Heart left ventricle (tissue), 16 donors: ENCODE data around the gene ZNF618. TPM values are rescaled to one million over a fixed set of nuclear protein-coding genes. Genes with fewer than 3 reads are reported as not detected.

Experiments
- ATAC-seq, 4 donors: fragments of 200-7000 bp; cut with Tn5 transposase; one replicate each; pipeline ENCODE4 v1.9.1; 2020 to 2022; ENCODE audit warnings: moderate library complexity in 4 of 4, mild to moderate bottlenecking in 3 of 4, moderate number of reproducible peaks in 1 of 4
- DNase-seq, 5 donors: peaks; one replicate each; pipeline ENCODE4 v3.0.0-alpha.2; 2020
- H3K27ac ChIP-seq, 12 donors: fragments of 200-600 bp; sonication (generic) in 4 of 12; one replicate each; pipeline versions ENCODE4 v1.5.0 to v1.8.0; 2016 to 2022; ENCODE audit warnings: mild to moderate bottlenecking in 2 of 12
- H3K27me3 ChIP-seq, 9 donors: fragments of 200-600 bp; sonication (generic) in 2 of 9; one replicate each; pipeline versions ENCODE4 v1.5.1 to v1.8.0; 2016 to 2022; ENCODE audit warnings: mild to moderate bottlenecking in 3 of 9
- H3K36me3 ChIP-seq, 9 donors: fragments of 200-600 bp; sonication (generic) in 2 of 9; one replicate each; pipeline versions ENCODE4 v1.5.0 to v1.8.0; 2018 to 2022; ENCODE audit warnings: mild to moderate bottlenecking in 2 of 9
- H3K4me1 ChIP-seq, 12 donors: fragments of 200-600 bp; sonication (generic) in 4 of 12; one replicate each; pipeline versions ENCODE4 v1.5.0 to v1.8.0; 2016 to 2022; ENCODE audit warnings: mild to moderate bottlenecking in 3 of 12
- H3K4me3 ChIP-seq, 12 donors: fragments of 200-600 bp; sonication (generic) in 4 of 12; one replicate each; pipeline versions ENCODE4 v1.5.0 to v1.8.0; 2017 to 2022; ENCODE audit warnings: mild to moderate bottlenecking in 9 of 12, moderate library complexity in 4 of 12
- H3K9me3 ChIP-seq, 12 donors: fragments of 200-600 bp; sonication (generic) in 4 of 12; one replicate each; pipeline versions ENCODE4 v1.5.0 to v1.8.0; 2016 to 2022; ENCODE audit warnings: mild to moderate bottlenecking in 1 of 12
- POLR2A ChIP-seq, 2 donors: fragments of 450-650 bp; IDR thresholded peaks; one replicate each; pipeline ENCODE4 v1.6.1; 2017; ENCODE audit warnings: antibody characterized with exemption in 2 of 2, mild to moderate bottlenecking in 2 of 2, moderate library complexity in 2 of 2
- WGBS, 4 donors: extraction: QIAGEN DNeasy Blood & Tissue Kit in 2 of 4; methylation state at CpG; one replicate each; pipeline versions ENCODE4 v1.1.5 to v1.1.7; 2013 to 2018; 5-methylcytosine and 5-hydroxymethylcytosine counted together
- intact Hi-C, 10 donors: fragments of 100-400 bp; cut with DNase I; formaldehyde crosslinking; loops; one replicate each; pipeline versions ENCODE4 v1.11.1 to v1.14.2; 2022
- polyA plus RNA-seq, 2 donors: library from polyadenylated mRNA; stranded (reverse); fragments of 200-250 nt; gene quantifications; one replicate each; pipeline ENCODE4 v1.2.3, GENCODE V29; 2013
- total RNA-seq, 9 donors: library from RNA; depleted of rRNA in 2 of 9; stranded (reverse); fragments of >200 nt in 2 of 9; fragmentation: NEBNext Ultra II Directional in 3 of 9; extraction: Animal tissue kit (Norgen Biotek cat#: 25700) in 3 of 9; gene quantifications; one replicate each; pipeline versions ENCODE4 v1.1.0 to v1.2.4, GENCODE V29; 2016 to 2023
- TF ChIP-seq, protein P1 (sequence below), 12 donors: fragments of 200-600 bp; sonication (generic) in 4 of 12; IDR thresholded peaks; one replicate each; pipeline versions ENCODE4 v1.5.0 to v1.8.0; 2018 to 2022; ENCODE audit warnings: antibody characterized with exemption in 12 of 12, mild to moderate bottlenecking in 5 of 12
- donor health status: ischemic (EF 13 %, LVEDD 7.1; RV severe dilation, severe dysfunction).
- donor health status: healthy with polysubstance abuse.
- donor health status: DM: no; HTN: yes; CAD: no.
- donor health status: DM: no; HTN: no; CAD: no.
- donor health status: ischemic (EF 25% LVEDD 6.9; RV normal size, moderate dysfunction).
- donor health status: ischemic (EF 25% LVEDD 5.7; RV mildly dilated, moderate dysfunction).
- donor health status: healthy.
- donor health status: DM: yes; HTN: yes; CAD: no.
- donor health status: ischemic (EF 35%, LVEDD 5.7; RV mildly dilated, moderate dysfunction).
- donor health status: nonischemic (EF 11% LVEDD 7.7; RV severe dilation, severe dysfunction).
- donor health status: DM: yes; HTN: yes; CAD: no.
- donor health status: PGD.
- donor health status: ischemic (EF 29% LVEDD 5.4; RV normal size, mild dysfunction).
- donor health status: nonischemic (EF 23%, LVEDD 6.1; RV moderate dilation, normal function).

ZNF618 gene
- total and polyA plus RNA-seq, 11 donors: 0.81 to 4.2 (median 1.7) TPM

DNA sequence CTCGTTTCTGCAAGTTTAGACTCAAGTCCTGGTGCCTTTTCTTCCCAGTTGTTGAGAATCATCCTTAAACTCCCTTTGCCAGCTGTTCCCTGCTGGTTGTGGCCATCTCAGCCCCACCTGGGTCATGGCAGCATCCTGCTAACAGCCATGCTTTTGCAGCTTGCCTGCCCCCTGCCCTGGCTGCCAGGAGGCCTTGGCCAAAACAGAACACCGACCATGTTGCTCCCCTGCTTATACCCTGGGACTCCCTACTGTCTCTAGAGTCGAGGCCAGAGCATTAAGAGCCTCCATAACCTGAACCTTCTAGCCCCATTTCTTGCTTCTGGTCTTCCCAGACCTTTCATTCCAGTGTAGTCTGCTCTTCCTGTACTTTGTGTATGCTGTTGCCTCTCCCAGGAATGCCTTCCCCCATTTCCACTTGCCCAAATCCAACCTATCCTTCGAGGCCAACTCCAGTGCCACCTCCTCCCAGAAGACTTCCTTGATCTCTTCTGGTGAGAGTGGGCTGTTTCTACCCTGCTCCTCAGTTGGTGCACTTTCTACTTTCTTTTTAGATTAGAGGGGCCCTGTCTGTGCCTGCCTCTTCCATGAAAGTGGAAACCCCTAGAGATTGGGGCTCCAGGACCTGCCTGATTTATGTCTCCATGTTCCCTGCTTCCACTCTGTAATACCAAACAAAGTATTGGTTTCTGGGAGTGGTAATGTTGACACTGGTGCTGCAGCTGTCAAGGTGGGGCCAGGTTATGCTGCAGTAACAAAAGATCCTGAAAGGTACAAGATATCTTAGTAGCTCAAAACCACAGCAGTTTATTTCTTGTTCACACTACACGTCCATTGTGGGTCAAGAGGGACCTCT, 113.8 kb downstream of the ZNF618 start:
- DNase-seq: no peak
- peaks cover 8 to 53% (median 39%) of the 10 kb centered on the region in 12 donors for H3K4me1 ChIP-seq
- intact Hi-C loops: loop anchor here in 1 of 10 donors (10.0 kb wide), 1 partner anchor 115 kb away; the partner anchor contains the start of gene ZNF618
- no peaks in the 10 kb centered on the region for H3K9me3 ChIP-seq
- H3K27me3 ChIP-seq: no peaks in the 10 kb centered on the region
- TF ChIP-seq POLR2A (IDR thresholded peaks at IDR 0.05): no peak
- TF ChIP-seq, protein P1, sequence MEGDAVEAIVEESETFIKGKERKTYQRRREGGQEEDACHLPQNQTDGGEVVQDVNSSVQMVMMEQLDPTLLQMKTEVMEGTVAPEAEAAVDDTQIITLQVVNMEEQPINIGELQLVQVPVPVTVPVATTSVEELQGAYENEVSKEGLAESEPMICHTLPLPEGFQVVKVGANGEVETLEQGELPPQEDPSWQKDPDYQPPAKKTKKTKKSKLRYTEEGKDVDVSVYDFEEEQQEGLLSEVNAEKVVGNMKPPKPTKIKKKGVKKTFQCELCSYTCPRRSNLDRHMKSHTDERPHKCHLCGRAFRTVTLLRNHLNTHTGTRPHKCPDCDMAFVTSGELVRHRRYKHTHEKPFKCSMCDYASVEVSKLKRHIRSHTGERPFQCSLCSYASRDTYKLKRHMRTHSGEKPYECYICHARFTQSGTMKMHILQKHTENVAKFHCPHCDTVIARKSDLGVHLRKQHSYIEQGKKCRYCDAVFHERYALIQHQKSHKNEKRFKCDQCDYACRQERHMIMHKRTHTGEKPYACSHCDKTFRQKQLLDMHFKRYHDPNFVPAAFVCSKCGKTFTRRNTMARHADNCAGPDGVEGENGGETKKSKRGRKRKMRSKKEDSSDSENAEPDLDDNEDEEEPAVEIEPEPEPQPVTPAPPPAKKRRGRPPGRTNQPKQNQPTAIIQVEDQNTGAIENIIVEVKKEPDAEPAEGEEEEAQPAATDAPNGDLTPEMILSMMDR (IDR thresholded peaks at IDR 0.05): no peak
- H3K27ac ChIP-seq: peak overlapping the region in 1 of 12 donors; percentile 17
- peaks cover 0 to 18% (median 0%) of the 10 kb centered on the region in 9 donors for H3K36me3 ChIP-seq
- H3K4me3 ChIP-seq: no peak overlapping the region
- 82 to 91% (median 91%) methylated on average over 5 of the region's 5 CpGs for WGBS, 4 donors
- no peak for ATAC-seq

DNA sequence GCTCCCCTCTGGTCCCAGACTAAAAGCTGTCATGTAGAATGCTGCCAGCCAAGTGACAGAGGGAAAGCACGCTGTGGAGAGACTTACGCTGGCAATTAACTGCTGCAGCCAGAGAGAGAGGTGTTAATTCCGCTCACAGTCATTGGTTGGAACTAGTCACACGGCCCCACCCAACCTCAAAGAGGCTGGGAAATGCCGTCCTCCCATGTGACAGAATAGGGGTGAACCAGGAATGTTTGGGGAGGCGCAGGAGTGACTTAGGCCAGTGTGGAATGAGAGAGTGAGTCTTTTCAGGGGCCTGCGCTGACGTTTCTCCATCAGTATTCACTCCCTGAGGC, 114.4 kb downstream of the ZNF618 start:
- no peaks in the 10 kb centered on the region for H3K9me3 ChIP-seq
- H3K36me3 ChIP-seq: peaks cover 0 to 18% (median 0%) of the 10 kb centered on the region in 9 donors
- WGBS, 4 donors: 85 to 93% (median 89%) methylated on average over 8 of the region's 8 CpGs
- H3K27me3 ChIP-seq: no peaks in the 10 kb centered on the region
- H3K4me3 ChIP-seq: no peak overlapping the region
- H3K4me1 ChIP-seq: peaks cover 8 to 53% (median 40%) of the 10 kb centered on the region in 12 donors
- DNase-seq (no peak), ATAC-seq (no peak)
- intact Hi-C loops: loop anchor here in 1 of 10 donors (10.0 kb wide), 1 partner anchor 116 kb away; the partner anchor contains the start of gene ZNF618
- TF ChIP-seq, protein P1 (IDR thresholded peaks at IDR 0.05): no peak
- no peak for TF ChIP-seq POLR2A (IDR thresholded peaks at IDR 0.05)
- H3K27ac ChIP-seq: no peak overlapping the region

DNA sequence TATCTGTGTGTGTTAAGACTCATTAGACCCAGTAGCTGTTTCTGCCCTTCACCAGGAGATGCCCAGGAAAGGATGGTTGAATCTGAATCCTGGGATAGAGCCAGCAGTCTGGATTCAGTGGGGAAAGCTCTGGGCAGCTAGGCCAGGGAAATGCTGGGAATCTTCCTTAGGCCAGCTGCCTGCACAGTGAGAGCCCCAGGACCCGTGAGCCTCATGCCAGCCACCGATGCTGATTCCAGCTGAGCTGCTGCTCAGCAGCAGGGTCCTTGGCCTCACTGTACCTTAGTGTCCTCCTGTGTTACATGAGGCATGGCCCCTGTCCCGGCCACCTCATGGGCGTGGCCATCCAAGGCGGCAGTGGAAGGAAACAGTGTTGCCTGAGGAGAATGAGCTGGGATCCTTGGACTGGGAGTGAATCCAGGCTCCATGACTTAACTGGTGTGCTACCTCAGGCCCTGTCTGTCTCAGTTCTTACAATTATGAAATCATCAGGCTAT, 114.9 kb downstream of the ZNF618 start:
- peaks cover 8 to 53% (median 40%) of the 10 kb centered on the region in 12 donors for H3K4me1 ChIP-seq
- intact Hi-C loops: loop anchor here in 1 of 10 donors (10.0 kb wide), 1 partner anchor 116 kb away; the partner anchor contains the start of gene ZNF618
- no peak overlapping the region for H3K4me3 ChIP-seq
- no peak overlapping the region for H3K27ac ChIP-seq
- H3K9me3 ChIP-seq: no peaks in the 10 kb centered on the region
- WGBS, 4 donors: 62 to 87% (median 79%) methylated on average over 5 of the region's 5 CpGs
- TF ChIP-seq, protein P1 (IDR thresholded peaks at IDR 0.05): no peak
- no peak for TF ChIP-seq POLR2A (IDR thresholded peaks at IDR 0.05)
- ATAC-seq (no peak), DNase-seq (no peak)
- no peaks in the 10 kb centered on the region for H3K27me3 ChIP-seq
- H3K36me3 ChIP-seq: peaks cover 0 to 18% (median 0%) of the 10 kb centered on the region in 9 donors

DNA sequence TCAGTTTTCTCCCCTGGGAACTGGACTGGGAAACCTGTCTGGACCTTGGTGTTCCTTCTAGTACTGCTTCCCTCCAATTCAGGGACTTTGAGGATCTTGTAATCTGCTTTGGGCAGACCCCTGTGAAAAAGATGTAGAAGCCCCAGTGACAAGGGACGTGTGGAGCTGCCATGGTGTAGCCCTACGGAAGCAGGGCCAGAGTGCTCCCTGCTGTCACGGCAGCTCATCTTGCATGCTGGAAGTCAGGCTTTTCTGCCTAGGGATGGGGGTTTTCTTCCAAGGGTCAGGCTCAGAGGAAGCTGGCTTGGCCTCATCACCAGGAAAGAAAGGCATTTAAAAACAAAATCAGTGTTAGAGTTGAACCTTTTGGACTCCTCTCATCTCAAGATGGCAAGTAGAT, 115.6 kb downstream of the ZNF618 start:
- Histone ChIP-seq H3K9me3 (no peaks in the 10 kb centered on the region), H3K27me3 (no peaks in the 10 kb centered on the region), H3K4me1 (peaks cover 8 to 53% (median 40%) of the 10 kb centered on the region in 12 donors), H3K36me3 (peaks cover 0 to 22% (median 0%) of the 10 kb centered on the region in 9 donors), H3K27ac (no peak overlapping the region), H3K4me3 (no peak overlapping the region)
- WGBS, 4 donors: 88 to 97% (median 94%) methylated on average over 3 of the region's 3 CpGs
- TF ChIP-seq, protein P1 (IDR thresholded peaks at IDR 0.05): no peak
- no peak for TF ChIP-seq POLR2A (IDR thresholded peaks at IDR 0.05)
- DNase-seq: no peak
- no peak for ATAC-seq
- intact Hi-C loops: loop anchor here in 1 of 10 donors (10.0 kb wide), 1 partner anchor 117 kb away; the partner anchor contains the start of gene ZNF618
